NCI-H82 (cell line): ENCODE results near the gene CFAP57.
A peak's percentile ranks its signal among the peaks of the same experiment; 100 is the strongest.

Source experiments
- DNase-seq: peaks from one replicate; lab custom pipeline; 2025; lab: John Stamatoyannopoulos, UW

CFAP57 gene

DNA sequence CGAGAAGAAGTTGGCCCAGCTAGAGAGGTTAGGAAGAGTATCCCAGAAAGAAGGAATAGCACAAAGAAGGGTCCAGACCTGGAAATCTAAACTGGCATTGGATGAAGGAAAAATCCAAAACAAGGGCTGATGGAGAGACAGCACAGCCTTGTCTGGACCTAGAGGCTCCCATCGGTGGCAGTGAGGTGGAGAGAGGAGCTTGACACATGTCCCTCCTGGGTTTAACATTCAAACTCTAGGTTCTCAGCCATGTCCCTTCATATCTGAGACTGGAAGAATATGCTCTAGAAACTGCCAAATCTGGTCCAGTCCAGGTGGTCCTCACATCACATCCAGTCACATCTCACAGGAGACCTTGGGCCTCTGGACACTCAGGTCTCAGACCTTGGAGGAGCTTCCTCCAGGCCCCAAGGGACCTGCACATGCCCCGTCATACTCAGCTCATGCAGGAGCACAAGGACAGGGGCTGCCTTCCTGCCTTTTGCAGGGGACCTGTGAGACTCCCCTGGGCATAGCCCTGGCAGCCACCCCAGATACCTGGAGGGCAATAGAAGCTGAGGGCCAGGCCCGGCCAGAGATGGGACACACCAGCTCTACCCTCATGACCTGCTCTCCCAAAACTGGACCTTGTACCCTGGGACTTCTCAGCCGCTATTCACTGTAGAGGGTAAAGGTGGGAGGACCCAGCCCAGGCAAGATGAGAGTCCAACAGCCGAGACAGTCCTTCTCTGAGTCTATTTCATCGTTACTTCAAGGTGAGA is 105.2 kb downstream of the CFAP57 start:
- DNase-seq: no peak

DNA sequence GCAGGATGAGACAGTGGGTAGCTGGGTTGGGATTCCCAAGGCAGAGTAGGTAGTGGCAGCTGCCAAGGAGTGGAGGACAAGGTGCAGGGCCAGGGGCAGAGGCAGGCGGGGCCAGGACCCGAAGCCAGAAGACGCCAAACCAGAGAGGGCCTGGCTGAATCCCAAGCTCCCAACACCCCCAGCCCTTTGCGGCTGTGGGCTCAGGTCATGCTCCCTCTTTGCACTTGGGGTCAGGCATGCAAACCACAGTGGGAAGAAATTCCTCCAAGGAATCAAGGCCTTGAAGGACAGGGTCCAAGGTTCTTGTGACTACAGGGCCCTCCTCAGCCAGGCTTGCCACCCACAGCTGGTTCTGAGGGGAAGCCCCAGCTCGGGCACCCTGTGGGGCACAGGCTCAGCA is 107.0 kb downstream of the CFAP57 start:
- DNase-seq: no peak

DNA sequence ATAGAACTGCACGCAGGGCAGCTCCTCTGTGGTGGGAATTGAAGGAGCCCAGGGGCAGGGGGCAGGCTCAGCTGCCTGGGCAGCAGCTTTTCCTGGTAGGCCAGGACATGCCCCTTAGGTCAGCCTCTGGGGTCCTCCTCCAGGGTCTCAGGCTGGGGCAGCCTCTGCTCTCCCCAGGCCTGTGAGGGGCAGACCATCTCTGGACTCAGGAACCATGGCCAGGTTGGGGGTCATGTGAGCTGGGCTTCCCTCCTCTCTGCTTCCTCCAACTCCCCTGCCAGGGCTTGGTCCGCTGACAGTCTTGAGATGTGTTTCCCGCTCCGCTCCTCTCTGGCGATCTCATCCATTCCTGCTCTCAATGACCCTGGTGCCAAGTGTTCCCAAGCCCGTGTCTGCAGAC is 107.5 kb downstream of the CFAP57 start:
- no peak for DNase-seq

DNA sequence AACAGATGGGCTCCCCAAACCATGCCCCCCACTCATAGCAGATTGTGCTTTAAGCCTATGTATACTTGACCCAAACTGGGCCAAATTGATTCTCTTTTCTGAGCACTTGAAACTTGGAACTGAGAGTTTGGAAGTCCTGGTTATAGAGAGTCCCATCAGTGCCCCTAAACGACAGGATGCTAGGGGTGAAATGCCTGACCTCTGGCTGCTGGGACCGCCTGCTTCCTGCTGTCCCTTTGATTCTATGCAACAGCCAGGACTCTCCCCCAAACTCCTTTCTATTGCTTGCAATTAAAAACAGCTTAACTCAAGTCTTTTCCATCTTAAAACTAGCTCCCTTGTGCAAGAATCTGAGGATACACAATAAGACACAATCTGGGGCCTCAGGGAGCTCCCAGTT is 108.6 kb downstream of the CFAP57 start:
- DNase-seq: no peak

DNA sequence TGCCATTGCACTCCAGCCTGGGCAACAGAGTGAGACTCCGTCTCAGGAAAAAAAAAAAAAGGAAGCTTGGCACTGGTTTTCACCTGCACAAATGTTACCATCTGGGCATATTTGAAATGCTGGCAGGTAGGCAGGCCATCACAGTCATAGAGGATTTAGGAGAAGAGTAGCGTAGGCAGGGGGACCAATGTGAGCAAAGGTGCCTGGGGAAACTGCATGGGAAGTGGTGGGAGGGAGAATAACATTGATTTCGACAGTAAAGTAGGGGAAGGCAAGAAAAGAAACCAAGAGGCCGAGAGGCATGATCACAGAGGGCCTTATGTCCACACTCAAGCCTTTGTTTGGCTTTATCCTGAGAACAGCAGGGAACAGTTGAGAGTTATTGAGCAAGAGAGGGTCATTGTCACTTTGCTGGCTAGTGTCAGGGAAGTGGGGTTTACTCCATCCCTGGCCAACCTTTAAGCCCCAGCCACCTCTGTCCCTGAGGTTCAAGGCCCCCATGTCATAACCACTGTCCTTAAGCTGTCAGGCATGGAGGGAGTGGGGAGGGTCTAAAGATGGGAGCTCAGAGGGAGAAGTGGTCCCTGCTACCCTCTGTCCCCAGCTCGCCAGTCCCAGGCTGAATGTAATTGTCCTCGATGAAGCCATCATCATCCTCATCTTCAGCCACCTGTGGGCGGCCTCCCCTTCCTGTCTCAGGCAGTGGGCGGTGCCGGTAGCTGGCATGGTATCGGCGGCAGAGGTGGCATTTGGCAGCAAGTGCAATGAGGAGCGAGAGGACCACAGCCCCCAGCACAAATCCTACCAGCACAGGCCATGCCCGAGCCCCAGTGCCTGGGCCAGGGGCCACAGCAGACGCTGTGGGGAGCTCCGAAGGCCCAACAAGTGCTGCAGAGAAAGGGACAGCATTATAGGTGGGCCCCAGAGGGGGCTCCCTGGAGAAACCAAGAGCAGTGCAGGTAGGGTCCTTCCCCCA is 110.4 kb downstream of the CFAP57 start:
- no peak for DNase-seq

DNA sequence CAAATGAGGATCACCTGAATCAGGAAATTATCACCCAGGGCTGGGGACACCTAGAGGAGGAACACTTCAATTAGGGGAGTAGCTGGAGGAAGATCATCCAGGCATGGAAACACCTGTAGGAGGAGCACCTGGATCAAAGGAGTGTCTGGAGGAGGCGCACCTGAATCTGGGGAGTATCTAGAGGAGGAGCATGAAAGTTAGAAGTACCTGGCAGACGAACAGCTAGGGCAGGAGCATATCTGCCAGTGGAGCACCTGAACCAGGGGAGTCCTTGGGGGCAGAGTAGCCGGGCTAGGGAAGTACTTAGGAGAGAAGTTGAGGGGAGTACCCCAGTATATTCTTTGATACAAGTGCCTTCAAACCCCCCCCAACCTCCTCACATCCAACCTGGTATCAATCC is 111.9 kb downstream of the CFAP57 start:
- no peak for DNase-seq

DNA sequence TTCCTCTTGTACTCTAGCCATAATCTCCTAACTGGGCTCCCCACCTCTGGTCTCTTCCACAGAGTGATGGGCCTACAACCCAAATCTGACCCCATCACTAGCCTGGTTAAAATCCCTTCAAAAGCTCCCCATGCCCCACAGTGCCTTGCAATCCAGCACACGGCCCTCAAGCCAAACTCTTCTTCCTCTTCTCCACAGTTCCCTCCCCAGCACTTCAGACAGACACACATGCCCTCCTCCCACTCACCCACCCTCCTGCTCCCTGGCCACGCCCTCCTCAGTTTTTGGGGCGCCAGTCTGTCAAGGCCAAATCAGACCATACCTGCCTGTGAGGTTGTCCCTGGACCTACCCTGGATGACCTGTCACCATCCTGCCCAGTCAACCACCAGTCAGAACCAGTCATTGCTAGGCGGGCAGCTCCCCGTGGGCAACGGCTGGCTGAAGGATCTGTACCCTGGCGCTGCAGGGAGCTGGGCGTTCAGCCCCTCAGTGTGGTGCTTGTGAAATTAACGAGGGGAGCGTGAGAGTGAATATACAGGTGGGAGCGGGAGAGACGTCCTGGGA is 112.5 kb downstream of the CFAP57 start:
- DNase-seq: no peak

DNA sequence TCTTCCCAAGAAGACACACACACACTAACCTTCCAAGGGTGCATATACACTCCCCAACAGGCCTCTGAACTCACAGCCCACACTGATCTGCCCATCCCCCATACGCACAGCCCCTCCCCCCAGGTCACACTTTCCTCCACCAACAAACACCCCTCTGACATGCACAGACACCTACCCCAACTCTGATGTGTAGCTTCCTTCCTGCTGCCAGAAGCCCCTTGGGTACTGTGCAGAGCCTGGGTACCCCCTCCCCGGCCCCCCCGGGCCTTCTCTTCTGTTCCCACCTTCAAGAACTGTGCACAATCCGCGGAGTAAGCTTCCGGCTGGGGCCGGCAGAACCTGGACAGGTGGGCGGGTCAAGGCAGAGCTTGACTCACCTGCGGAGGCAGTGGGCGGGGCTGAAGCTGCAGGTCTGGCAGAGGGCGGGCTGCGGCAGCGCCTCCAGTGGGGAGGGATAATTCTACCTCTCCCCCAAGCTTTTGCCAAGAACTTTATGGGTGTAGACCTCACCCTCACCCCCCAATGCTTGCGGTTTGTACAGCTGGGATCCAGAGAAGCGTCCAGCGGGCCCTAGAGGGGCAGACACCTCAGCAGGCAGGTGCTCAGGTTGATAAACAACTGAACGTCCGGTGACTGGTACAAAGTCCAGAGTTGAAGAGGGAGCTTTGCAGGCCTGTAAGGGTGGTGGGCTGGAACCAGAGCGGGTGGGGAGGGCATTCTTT is 113.3 kb downstream of the CFAP57 start, which contains the start of gene C1orf210:
TSS of gene C1orf210 (minus strand) at position 313 of the 722 bp plus-strand sequence. CDS start 2,311 bp downstream, outside the sequence.
- DNase-seq: no peak

DNA sequence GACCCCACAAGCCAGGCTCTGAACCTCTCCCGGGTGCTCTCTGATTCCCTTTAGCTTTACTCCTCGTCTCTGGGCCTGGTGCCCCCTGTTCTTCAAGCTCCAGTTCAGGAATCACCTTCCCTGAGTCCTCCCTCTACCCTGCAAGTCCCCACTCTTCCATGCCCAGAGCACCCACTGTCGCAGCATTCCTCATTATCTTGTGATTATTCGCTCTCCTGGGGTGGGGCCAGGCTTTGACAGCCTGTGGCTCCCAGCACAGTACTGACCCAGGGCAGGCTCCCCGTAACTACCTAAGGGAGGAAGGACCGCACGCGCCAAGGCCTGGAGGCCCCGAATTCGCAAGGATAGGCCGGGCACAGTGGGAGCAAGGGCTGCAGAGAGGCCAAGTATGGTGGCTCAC is 114.0 kb downstream of the CFAP57 start:
- DNase-seq: no peak

DNA sequence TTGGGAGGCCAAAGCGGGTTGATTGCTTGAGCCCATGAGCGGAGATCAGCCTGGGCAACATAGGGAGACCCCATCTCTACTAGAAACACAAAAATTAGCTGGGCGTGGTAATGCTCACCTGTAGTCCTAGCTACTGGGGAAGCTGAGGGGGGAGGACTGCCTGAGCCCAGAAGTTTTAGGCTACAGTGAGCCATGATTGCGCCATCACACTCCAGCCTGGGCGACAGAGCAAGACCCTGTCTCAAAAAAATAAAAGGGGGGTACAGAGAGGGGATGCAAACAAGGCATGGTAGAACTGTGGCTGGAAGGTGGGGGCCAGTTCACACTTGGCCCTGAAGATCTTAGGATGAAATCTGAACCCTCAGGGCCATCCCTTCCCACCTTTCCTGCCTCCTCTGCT is 114.4 kb downstream of the CFAP57 start:
- no peak for DNase-seq

DNA sequence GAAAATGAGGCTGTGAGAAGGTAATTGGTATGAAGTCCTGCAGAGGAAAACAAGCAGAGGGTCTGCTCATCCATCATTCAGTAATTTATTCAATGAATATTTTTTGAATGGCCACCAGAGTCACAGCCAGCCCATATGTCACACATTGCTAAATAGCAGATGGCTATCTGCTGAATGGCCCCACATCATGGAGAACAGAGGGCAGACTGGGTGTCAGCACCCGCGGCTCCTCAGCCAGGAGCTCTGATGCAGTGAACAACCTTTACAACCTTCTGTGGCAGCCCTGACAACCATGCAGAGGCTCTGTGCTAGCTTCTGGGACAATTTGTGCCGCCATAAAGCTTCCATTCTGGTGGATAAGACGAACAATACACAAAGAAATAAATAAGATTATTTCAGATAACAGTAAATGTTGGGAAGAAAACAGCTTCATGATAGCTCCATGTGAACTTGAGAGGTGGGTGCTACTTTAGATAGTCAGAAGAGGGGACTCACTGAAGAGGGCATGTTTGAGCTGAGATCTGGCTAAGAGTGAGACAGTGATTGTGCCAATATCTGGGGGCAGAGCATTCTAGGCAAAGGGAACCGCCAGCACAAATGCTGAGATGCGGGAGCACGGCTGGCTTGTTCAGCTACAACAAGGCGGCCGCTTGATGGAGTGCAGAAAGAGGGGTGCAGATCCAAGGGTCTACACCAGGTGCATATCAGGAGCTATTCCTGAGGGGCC is 116.1 kb downstream of the CFAP57 start:
- no peak for DNase-seq

DNA sequence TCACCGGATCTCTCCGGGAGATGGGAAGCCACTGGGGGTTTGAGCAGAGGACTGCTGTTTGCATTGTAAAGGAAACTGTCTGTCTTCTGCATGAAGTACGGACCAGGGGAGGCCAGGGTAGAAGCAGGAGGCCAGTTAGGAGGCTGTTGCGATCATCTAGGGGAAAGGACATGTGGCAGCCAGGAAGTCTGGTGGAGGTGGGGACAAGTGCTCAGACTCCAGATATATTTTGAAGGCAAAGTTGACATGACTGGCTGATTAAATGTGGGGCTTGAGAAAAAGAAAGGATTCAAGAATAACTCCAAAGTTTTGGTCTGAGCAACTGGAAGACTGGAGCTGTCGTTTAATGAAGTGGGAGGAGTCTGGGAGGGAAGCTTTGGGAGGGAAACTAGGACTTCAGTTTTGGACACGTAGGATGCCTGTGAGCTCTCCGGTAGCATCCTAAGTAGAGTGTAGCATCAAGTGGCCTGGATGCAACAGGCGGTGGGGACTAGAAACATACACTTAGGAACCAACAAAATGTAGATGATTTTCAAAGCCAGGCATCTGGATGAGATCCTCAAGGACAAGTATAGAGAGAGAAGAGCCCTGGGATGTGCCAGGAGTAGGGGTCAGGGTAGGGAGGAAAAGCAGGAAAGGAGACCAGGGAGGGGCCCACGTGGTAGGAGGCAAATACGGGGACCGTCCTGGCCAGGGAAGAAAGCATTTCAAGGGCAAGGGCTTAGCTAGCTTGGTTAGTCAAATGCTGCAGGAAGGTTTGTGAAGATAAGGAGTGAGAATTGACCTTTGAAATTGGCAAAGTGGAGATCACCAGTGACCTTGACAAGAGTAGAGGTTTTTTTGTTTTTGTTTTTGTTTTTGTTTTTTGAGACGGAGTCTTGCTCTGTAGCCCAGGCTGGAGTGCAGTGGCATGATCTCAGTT is 116.9 kb downstream of the CFAP57 start:
- DNase-seq: no peak

DNA sequence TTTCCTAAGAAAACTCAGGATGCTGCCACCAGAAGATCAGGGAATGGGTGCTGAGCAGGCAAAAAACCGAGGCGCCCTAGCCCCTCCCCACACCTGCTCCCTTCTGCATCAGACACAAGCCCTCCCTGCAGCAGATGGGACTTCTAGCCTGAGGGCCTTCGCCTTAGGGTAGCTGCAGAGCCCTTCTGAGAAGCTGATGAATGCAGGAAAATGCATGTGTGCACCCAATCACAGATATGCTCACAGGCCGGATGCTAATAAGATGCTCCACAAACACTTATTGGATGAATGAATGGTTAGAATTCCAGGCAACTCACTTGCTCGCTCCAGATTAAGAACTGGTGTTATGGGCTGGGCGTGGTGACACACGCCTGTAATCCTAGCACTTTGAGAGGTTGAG is 120.1 kb downstream of the CFAP57 start:
- DNase-seq: peak; percentile 55

DNA sequence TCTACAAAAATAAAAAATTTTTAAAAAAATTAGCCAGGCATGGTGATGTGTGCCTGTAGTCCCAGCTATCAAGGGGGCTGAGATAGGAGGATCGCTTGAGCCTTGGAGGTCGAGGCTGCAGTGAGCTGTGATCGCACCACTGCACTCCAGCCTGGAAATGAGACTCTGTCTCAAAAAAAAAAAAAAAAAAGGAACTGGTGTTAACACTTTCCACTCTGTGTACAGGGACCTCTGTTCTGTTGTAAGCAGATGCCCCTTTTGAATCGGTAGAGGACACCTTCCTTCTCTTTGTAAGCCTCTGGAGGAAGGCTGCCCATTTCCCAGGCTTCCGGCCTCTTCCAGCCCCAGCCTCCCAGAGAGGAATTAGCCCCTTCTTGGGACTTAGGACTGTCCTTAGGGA is 120.5 kb downstream of the CFAP57 start:
- DNase-seq: no peak

DNA sequence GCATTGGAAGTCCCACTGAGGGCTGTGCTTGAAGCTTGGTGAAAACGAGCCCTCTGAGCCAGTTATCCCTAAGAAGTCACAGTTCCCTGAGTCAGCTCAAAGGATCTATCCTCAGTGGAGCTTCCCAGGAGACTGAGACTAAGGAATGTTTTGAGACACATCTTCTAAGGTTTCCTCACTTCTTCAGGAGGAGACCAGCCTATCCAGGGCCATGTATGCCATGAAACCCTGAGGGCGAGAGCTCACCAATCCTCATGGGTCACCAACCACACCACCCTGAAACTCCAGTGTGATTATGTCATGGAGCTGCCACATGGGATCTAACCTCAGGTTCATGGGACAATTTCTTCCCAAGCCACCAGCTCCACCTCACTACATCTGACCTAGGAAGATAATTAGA is 121.0 kb downstream of the CFAP57 start:
- DNase-seq: no peak

DNA sequence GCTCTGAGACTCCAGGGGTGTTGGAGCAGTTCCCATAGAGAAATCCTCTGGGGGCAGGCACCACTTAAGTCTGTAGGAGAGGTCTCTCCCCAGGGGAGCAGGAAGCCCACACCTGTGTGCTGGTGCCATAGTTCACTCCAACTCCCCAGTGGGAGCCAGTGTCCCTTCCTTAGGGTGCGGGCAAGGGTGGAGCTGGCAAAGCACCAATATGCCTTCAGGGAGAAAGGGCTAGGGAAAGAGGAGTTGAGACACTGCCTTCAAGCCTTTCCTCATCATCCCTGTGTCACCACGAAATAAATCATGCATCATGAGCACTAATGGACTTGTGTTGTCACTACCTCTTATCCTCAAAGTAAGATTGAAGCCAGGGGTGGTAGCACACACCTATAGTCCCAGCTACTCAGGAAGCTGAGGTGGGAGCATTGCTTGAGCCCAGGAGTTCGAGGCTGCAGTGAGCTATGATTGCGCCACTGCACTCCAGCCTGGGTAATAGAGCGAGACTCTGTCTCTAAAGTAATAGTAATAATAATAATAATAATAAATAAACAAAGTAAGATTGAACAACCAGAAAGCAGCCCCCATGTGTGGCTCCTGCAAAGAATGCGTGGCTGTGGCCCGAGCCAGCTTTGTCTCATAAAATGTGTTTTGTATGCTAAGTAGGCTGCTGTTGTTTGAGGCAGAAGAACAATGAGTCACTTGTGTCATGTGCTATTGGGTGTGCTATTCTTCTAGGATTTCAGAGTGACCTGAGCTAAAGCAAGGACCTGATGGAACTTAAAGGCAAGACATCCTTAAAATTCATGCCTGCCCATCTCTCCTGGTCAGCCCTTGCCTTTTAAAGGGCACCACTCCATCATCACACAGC is 122.0 kb downstream of the CFAP57 start:
- DNase-seq: no peak

DNA sequence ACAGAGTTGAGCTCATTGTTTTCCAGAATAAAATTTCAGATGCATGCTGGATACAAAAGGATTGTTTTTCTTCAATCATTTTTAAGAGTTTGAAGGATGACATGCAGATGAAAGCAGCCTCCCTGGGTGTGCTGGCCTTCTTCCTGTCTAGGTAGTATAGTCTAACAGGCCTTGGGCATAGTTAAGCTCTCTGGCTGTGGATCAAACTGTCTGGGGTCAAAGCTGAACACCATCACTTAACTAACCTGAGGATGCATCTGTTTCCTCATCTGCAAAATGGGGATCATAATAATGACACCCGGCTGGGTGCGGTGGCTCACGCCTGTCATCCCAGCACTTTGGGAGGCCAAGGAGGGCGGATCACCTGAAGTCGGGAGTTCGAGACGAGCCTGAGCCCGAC is 122.6 kb downstream of the CFAP57 start:
- no peak for DNase-seq

DNA sequence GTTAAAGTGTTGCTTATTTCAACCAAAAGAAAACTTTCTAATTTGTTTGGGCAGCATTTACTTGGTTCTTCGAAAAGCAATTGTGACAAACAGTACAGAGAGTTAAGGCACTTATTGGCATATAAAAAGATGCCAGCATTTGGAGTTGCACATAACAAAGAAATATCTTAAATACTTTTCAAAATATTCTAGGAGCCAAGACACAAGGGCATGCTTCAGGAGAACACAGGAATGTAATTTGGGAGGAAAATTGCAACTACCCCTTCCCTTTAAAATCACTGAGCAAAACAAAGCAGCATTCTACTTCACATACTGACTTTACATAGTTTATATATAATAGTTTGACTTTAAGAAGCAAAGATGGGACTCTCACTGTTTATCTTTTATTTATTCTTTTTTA is 124.1 kb downstream of the CFAP57 start:
- no peak for DNase-seq

DNA sequence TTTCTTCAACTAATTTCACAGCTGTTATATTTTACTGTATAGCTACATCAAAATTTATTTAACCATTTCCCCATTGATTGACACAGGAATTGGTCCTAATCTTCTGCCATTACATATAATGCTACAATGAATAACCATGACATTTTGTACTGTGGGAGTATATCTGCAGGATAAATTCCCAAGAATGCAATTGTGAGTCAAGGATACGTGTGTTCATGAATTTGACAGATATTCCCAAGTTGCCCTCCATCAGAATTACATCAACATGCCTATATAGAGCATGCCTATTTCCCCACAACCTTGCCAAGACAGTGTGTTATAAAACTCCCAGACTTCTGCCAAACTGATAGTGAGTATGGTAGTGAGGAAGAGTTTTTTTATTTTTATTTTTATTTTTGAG is 125.9 kb downstream of the CFAP57 start:
- DNase-seq: no peak
